Kidney (tissue), 14 donors: ENCODE results near the gene PGBD5. TPM values are rescaled to one million over a fixed set of nuclear protein-coding genes. Genes with fewer than 3 reads are reported as not detected.

Experiments used
- DNase-seq, 5 donors: peaks; one replicate each; pipeline ENCODE4 v3.0.0-alpha.2; 2013 to 2020
- FAIRE-seq: peaks from 2 replicates; lab custom pipeline; 2012; peaks lifted over from hg19 to GRCh38; lab: Jason Lieb, UNC
- H3K27ac ChIP-seq, 2 donors: one replicate each; pipeline ENCODE4 v1.7.0; 2013; ENCODE audit warnings: low read depth in 2 of 2, low read length in 2 of 2, inconsistent platforms in 1 of 2
- H3K27me3 ChIP-seq: one replicate; pipeline ENCODE4 v1.7.1; 2013; ENCODE audit warnings: low read length, inconsistent platforms; ENCODE audit not compliant: control insufficient read depth, insufficient read depth
- H3K36me3 ChIP-seq, 3 donors: one replicate each; pipeline versions ENCODE4 v1.7.0 to v1.7.1; 2013; ENCODE audit warnings: low read length in 3 of 3, control low read depth in 1 of 3, inconsistent platforms in 1 of 3; ENCODE audit not compliant: insufficient read depth in 3 of 3, control insufficient read depth in 2 of 3
- H3K4me1 ChIP-seq, 3 donors: one replicate each; pipeline versions ENCODE4 v1.7.0 to v1.7.1; 2013; ENCODE audit warnings: low read length in 3 of 3, inconsistent platforms in 1 of 3, low read depth in 1 of 3; ENCODE audit not compliant: control insufficient read depth in 2 of 3, insufficient read depth in 2 of 3
- H3K4me3 ChIP-seq, 3 donors: one replicate each; pipeline versions ENCODE4 v1.7.0 to v1.8.1; 2013; ENCODE audit warnings: low read length in 3 of 3, control low read depth in 1 of 3, inconsistent platforms in 1 of 3
- H3K9ac ChIP-seq, 3 donors: one replicate each; pipeline versions ENCODE4 v1.7.0 to v1.7.1; 2013; ENCODE audit warnings: low read length in 3 of 3, control low read depth in 1 of 3, inconsistent platforms in 1 of 3
- H3K9me3 ChIP-seq, 3 donors: one replicate each; pipeline versions ENCODE4 v1.7.0 to v1.7.1; 2013; ENCODE audit warnings: low read length in 3 of 3, control low read depth in 1 of 3, inconsistent platforms in 1 of 3; ENCODE audit not compliant: control insufficient read depth in 2 of 3, insufficient read depth in 1 of 3
- intact Hi-C: fragments of 100-400 bp; cut with DNase I; formaldehyde crosslinking; loops from one replicate; pipeline ENCODE4 v1.11.1; 2022
- polyA plus RNA-seq: library from polyadenylated mRNA; stranded (reverse); fragments of 350-450 nt; fragmentation: Illumina TruSeq; extraction: RNeasy Lipid Tissue Mini Kit (QIAGEN cat#74804); gene quantifications from one replicate; pipeline ENCODE4 v1.2.3, GENCODE V29; 2014; ENCODE audit warnings: low read depth, low replicate concordance; ENCODE audit not compliant: insufficient read depth
- total RNA-seq: library from RNA; stranded (reverse); fragmentation: NEBNext Ultra II Directional; extraction: Animal tissue kit (Norgen Biotek cat#: 25700); gene quantifications from one replicate; pipeline ENCODE4 v1.2.1, GENCODE V29; 2021
- TF ChIP-seq, protein P1 (sequence below): IDR thresholded peaks from 3 replicates; pipeline ENCODE4 v1.5.1; 2012; ENCODE audit warnings: mild to moderate bottlenecking, moderate library complexity, borderline replicate concordance; ENCODE audit not compliant: insufficient read depth; ENCODE audit errors: extremely low read depth
- donor health status: control.
- donor health status: control.
- donor health status: control.
- donor health status: control.
- donor health status: control.
- donor health status: DM: yes; HTN: yes; CAD: no.
- donor health status: Normal renal cell carcinoma (clear cell type).

Gene PGBD5
- total and polyA plus RNA-seq, 2 donors from 2014 or later = 2.0 to 3.7 TPM

DNA sequence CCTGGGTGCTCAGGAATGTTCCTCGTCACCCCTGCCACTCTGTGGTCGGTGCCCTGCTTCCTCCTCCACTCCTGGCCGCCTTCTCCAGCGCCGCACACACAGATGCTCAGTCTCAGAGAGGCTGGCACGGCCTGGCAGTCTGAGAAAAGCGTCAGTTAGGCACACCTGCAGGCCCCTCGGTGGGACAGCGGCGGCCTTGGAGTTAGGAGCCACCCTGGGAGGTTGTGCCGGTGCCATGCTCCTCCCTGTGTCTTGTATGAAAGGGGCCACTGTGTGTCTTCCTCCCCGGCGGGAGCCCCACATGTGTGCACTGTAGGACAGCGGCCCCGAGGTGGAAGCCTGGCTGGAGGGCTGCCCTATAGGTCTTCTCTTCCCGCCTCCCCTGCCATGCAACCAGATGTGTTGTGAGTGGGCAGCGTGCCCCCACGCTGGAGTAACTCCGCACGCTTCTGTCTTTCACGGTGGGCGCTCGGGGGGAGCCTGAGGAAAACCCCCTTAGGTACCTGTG is 145.2 kb downstream of the PGBD5 start:
- FAIRE-seq (no peak), DNase-seq (no peak)
- H3K9me3 ChIP-seq = no peaks in the 10 kb centered on the region
- no peaks in the 10 kb centered on the region for H3K4me1 ChIP-seq
- H3K27me3 ChIP-seq = no peaks in the 10 kb centered on the region
- TF ChIP-seq, protein P1, sequence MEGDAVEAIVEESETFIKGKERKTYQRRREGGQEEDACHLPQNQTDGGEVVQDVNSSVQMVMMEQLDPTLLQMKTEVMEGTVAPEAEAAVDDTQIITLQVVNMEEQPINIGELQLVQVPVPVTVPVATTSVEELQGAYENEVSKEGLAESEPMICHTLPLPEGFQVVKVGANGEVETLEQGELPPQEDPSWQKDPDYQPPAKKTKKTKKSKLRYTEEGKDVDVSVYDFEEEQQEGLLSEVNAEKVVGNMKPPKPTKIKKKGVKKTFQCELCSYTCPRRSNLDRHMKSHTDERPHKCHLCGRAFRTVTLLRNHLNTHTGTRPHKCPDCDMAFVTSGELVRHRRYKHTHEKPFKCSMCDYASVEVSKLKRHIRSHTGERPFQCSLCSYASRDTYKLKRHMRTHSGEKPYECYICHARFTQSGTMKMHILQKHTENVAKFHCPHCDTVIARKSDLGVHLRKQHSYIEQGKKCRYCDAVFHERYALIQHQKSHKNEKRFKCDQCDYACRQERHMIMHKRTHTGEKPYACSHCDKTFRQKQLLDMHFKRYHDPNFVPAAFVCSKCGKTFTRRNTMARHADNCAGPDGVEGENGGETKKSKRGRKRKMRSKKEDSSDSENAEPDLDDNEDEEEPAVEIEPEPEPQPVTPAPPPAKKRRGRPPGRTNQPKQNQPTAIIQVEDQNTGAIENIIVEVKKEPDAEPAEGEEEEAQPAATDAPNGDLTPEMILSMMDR = no peak
- H3K36me3 ChIP-seq = peaks cover 0 to 16% (median 5%) of the 10 kb centered on the region in 3 donors
- H3K9ac ChIP-seq = no peak overlapping the region
- H3K27ac ChIP-seq = no peak overlapping the region
- intact Hi-C loops = no loop called here
- no peak overlapping the region for H3K4me3 ChIP-seq

DNA sequence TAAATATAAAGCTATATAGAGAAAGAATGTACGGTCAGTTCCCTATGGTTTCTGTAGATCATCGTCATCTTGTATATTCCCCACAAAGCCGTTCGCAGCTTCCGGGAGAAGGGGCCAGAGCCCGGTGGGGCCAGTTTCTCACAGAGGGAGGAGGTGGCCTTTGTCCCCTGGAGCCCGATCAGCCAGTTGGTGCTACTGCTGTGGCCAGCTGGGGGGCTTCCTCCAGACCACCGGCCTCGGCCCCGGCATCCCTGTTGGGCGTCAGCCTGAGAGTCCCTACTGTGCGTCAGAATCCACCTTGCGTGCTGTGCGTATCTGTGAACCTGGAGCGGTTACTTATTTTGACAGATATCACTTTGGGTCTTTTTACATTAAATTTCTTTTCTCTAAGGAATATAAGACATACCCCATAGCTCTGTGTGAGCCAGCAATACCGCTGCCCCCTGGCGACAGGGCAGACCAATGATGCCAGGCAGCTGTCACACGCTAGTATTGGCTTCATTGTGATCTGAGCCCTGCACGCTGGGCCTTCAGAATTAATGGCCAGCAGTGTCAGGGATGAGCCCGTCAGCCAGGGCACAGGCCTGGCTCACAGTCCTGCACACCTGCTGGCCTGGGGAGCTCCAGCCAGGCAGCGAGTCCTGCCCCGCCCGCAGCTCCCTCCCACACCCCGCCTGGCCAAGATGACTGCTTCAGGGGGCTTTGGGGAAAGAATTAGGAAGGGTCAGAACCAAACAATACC is 145.9 kb downstream of the PGBD5 start:
- H3K4me3 ChIP-seq = no peak overlapping the region
- H3K4me1 ChIP-seq = no peaks in the 10 kb centered on the region
- TF ChIP-seq, protein P1 = no peak
- H3K27ac ChIP-seq = no peak overlapping the region
- H3K36me3 ChIP-seq = peaks cover 0 to 21% (median 5%) of the 10 kb centered on the region in 3 donors
- H3K9ac ChIP-seq = no peak overlapping the region
- H3K9me3 ChIP-seq = no peaks in the 10 kb centered on the region
- FAIRE-seq (no peak), DNase-seq (no peak)
- intact Hi-C loops = no loop called here
- H3K27me3 ChIP-seq = no peaks in the 10 kb centered on the region

DNA sequence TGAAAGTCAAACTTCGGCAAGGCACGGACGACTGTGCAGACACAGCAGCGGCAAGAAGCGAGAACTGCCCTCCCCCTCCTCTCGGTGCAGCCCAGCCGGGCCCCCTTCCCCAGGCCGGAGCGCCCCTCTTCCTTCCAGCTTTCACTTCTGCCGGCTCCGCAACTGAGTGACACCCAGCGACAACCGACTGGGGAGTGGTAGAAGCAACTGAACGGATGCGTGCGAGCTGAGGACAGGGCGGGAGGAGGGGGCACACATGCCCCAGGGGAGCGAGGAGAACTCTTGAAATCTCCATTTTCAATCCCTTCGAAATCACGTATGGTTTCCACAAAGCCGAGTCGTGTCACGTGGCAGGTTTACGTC is 146.6 kb downstream of the PGBD5 start:
- TF ChIP-seq, protein P1 = no peak
- peak in 2 of 5 donors; percentile 15 to 66 for DNase-seq
- peaks cover 4 to 27% (median 7%) of the 10 kb centered on the region in 3 donors for H3K36me3 ChIP-seq
- no peaks in the 10 kb centered on the region for H3K27me3 ChIP-seq
- intact Hi-C loops = no loop called here
- no peak overlapping the region for H3K9ac ChIP-seq
- H3K4me3 ChIP-seq = no peak overlapping the region
- H3K4me1 ChIP-seq = no peaks in the 10 kb centered on the region
- no peaks in the 10 kb centered on the region for H3K9me3 ChIP-seq
- no peak overlapping the region for H3K27ac ChIP-seq
- FAIRE-seq = no peak
